ENCODE data around the gene PHF21B. TPM values are rescaled to one million over a fixed set of nuclear protein-coding genes. Genes with fewer than 3 reads are reported as not detected.

The PHF21B gene
- total and polyA plus RNA-seq, 2 donors, result 0.52 to 0.82 TPM

GRCh38 chr22:44996648-44997047, 13.2 kb downstream of the PHF21B start:
- WGBS, result 95% methylated on average over 16 of the region's 16 CpGs
- no peaks in the 10 kb centered on the region for H3K27me3 ChIP-seq (ENCODE audit: control insufficient read depth in 2 of 2, insufficient read depth in 1 of 2, low read length in 1 of 2)
- H3K27ac ChIP-seq (ENCODE audit: low read depth in 1 of 2, low read length in 1 of 2), result no peak overlapping the region
- no peaks in the 10 kb centered on the region for H3K4me1 ChIP-seq (ENCODE audit: control insufficient read depth in 2 of 2, insufficient read depth in 2 of 2, low read length in 2 of 2)
- H3K4me3 ChIP-seq (ENCODE audit: low read length in 2 of 2), result no peak overlapping the region
- no peak for DNase-seq (ENCODE audit: low read depth in 6 of 9, low spot score in 9 of 9)
- H3K36me3 ChIP-seq (ENCODE audit: control insufficient read depth in 2 of 2, insufficient read depth in 2 of 2, low read length in 1 of 2), result no peaks in the 10 kb centered on the region
- H3K9me3 ChIP-seq (ENCODE audit: control insufficient read depth in 2 of 2, insufficient read depth in 1 of 2, low read length in 1 of 2), result no peaks in the 10 kb centered on the region

GRCh38 chr22:44996120-44996519, 13.7 kb downstream of the PHF21B start:
- 94% methylated on average over 9 of the region's 9 CpGs for WGBS
- DNase-seq (ENCODE audit: low read depth in 6 of 9, low spot score in 9 of 9), result no peak

GRCh38 chr22:44995715-44996114, 14.1 kb downstream of the PHF21B start:
- WGBS, result 88% methylated on average over 14 of the region's 14 CpGs
- H3K4me3 ChIP-seq (ENCODE audit: low read length in 2 of 2), result no peak overlapping the region
- H3K27me3 ChIP-seq (ENCODE audit: control insufficient read depth in 2 of 2, insufficient read depth in 1 of 2, low read length in 1 of 2), result no peaks in the 10 kb centered on the region
- H3K27ac ChIP-seq (ENCODE audit: low read depth in 1 of 2, low read length in 1 of 2), result no peak overlapping the region
- no peak for DNase-seq (ENCODE audit: low read depth in 6 of 9, low spot score in 9 of 9)
- no peaks in the 10 kb centered on the region for H3K36me3 ChIP-seq (ENCODE audit: control insufficient read depth in 2 of 2, insufficient read depth in 2 of 2, low read length in 1 of 2)
- no peaks in the 10 kb centered on the region for H3K4me1 ChIP-seq (ENCODE audit: control insufficient read depth in 2 of 2, insufficient read depth in 2 of 2, low read length in 2 of 2)
- H3K9me3 ChIP-seq (ENCODE audit: control insufficient read depth in 2 of 2, insufficient read depth in 1 of 2, low read length in 1 of 2), result no peaks in the 10 kb centered on the region

More at GRCh38 chr22:44996120-44996519, 13.7 kb downstream of the PHF21B start:
- H3K4me1 ChIP-seq (ENCODE audit: control insufficient read depth in 2 of 2, insufficient read depth in 2 of 2, low read length in 2 of 2), result no peaks in the 10 kb centered on the region
- no peaks in the 10 kb centered on the region for H3K36me3 ChIP-seq (ENCODE audit: control insufficient read depth in 2 of 2, insufficient read depth in 2 of 2, low read length in 1 of 2)
- no peaks in the 10 kb centered on the region for H3K9me3 ChIP-seq (ENCODE audit: control insufficient read depth in 2 of 2, insufficient read depth in 1 of 2, low read length in 1 of 2)
- no peak overlapping the region for H3K27ac ChIP-seq (ENCODE audit: low read depth in 1 of 2, low read length in 1 of 2)
- no peaks in the 10 kb centered on the region for H3K27me3 ChIP-seq (ENCODE audit: control insufficient read depth in 2 of 2, insufficient read depth in 1 of 2, low read length in 1 of 2)
- H3K4me3 ChIP-seq (ENCODE audit: low read length in 2 of 2), result no peak overlapping the region

- Histone ChIP-seq H3K27ac (ENCODE audit: low read depth in 1 of 2, low read length in 1 of 2) (no peak overlapping the region), H3K4me3 (ENCODE audit: low read length in 2 of 2) (no peak overlapping the region), H3K9me3 (ENCODE audit: control insufficient read depth in 2 of 2, insufficient read depth in 1 of 2, low read length in 1 of 2) (no peaks in the 10 kb centered on the region), H3K36me3 (ENCODE audit: control insufficient read depth in 2 of 2, insufficient read depth in 2 of 2, low read length in 1 of 2) (no peaks in the 10 kb centered on the region), H3K27me3 (ENCODE audit: control insufficient read depth in 2 of 2, insufficient read depth in 1 of 2, low read length in 1 of 2) (no peaks in the 10 kb centered on the region), H3K4me1 (ENCODE audit: control insufficient read depth in 2 of 2, insufficient read depth in 2 of 2, low read length in 2 of 2) (no peaks in the 10 kb centered on the region)
- DNase-seq (ENCODE audit: low read depth in 6 of 9, low spot score in 9 of 9), result no peak
- WGBS, result 68% methylated on average over 7 of the region's 7 CpGs
These were observed 14.7 kb downstream of the PHF21B start for GRCh38 chr22:44995105-44995514.

- H3K9me3 ChIP-seq (ENCODE audit: control insufficient read depth in 2 of 2, insufficient read depth in 1 of 2, low read length in 1 of 2), result no peaks in the 10 kb centered on the region
- H3K4me1 ChIP-seq (ENCODE audit: control insufficient read depth in 2 of 2, insufficient read depth in 2 of 2, low read length in 2 of 2), result no peaks in the 10 kb centered on the region
- WGBS, result 88% methylated on average over 19 of the region's 19 CpGs
- no peaks in the 10 kb centered on the region for H3K27me3 ChIP-seq (ENCODE audit: control insufficient read depth in 2 of 2, insufficient read depth in 1 of 2, low read length in 1 of 2)
- no peaks in the 10 kb centered on the region for H3K36me3 ChIP-seq (ENCODE audit: control insufficient read depth in 2 of 2, insufficient read depth in 2 of 2, low read length in 1 of 2)
- H3K4me3 ChIP-seq (ENCODE audit: low read length in 2 of 2), result no peak overlapping the region
- H3K27ac ChIP-seq (ENCODE audit: low read depth in 1 of 2, low read length in 1 of 2), result no peak overlapping the region
- DNase-seq (ENCODE audit: low read depth in 6 of 9, low spot score in 9 of 9), result no peak
These were observed 15.3 kb downstream of the PHF21B start for GRCh38 chr22:44994399-44995104.

- no peaks in the 10 kb centered on the region for H3K4me1 ChIP-seq (ENCODE audit: control insufficient read depth in 2 of 2, insufficient read depth in 2 of 2, low read length in 2 of 2)
- H3K27me3 ChIP-seq (ENCODE audit: control insufficient read depth in 2 of 2, insufficient read depth in 1 of 2, low read length in 1 of 2), result no peaks in the 10 kb centered on the region
- H3K27ac ChIP-seq (ENCODE audit: low read depth in 1 of 2, low read length in 1 of 2), result no peak overlapping the region
- H3K36me3 ChIP-seq (ENCODE audit: control insufficient read depth in 2 of 2, insufficient read depth in 2 of 2, low read length in 1 of 2), result no peaks in the 10 kb centered on the region
- H3K9me3 ChIP-seq (ENCODE audit: control insufficient read depth in 2 of 2, insufficient read depth in 1 of 2, low read length in 1 of 2), result no peaks in the 10 kb centered on the region
- H3K4me3 ChIP-seq (ENCODE audit: low read length in 2 of 2), result no peak overlapping the region
- no peak for DNase-seq (ENCODE audit: low read depth in 6 of 9, low spot score in 9 of 9)
- 96% methylated on average over 13 of the region's 13 CpGs for WGBS
These were observed 17.6 kb downstream of the PHF21B start for GRCh38 chr22:44992166-44992565.

- WGBS, result 81% methylated on average over 10 of the region's 10 CpGs
- Histone ChIP-seq H3K27ac (ENCODE audit: low read depth in 1 of 2, low read length in 1 of 2) (no peak overlapping the region), H3K36me3 (ENCODE audit: control insufficient read depth in 2 of 2, insufficient read depth in 2 of 2, low read length in 1 of 2) (no peaks in the 10 kb centered on the region), H3K9me3 (ENCODE audit: control insufficient read depth in 2 of 2, insufficient read depth in 1 of 2, low read length in 1 of 2) (no peaks in the 10 kb centered on the region), H3K4me3 (ENCODE audit: low read length in 2 of 2) (no peak overlapping the region), H3K4me1 (ENCODE audit: control insufficient read depth in 2 of 2, insufficient read depth in 2 of 2, low read length in 2 of 2) (no peaks in the 10 kb centered on the region), H3K27me3 (ENCODE audit: control insufficient read depth in 2 of 2, insufficient read depth in 1 of 2, low read length in 1 of 2) (no peaks in the 10 kb centered on the region)
- no peak for DNase-seq (ENCODE audit: low read depth in 6 of 9, low spot score in 9 of 9)
These were observed 18.6 kb downstream of the PHF21B start for GRCh38 chr22:44991218-44991617.

GRCh38 chr22:44990810-44991209, 19.0 kb downstream of the PHF21B start:
- DNase-seq (ENCODE audit: low read depth in 6 of 9, low spot score in 9 of 9), result no peak
- Histone ChIP-seq H3K27me3 (ENCODE audit: control insufficient read depth in 2 of 2, insufficient read depth in 1 of 2, low read length in 1 of 2) (no peaks in the 10 kb centered on the region), H3K36me3 (ENCODE audit: control insufficient read depth in 2 of 2, insufficient read depth in 2 of 2, low read length in 1 of 2) (no peaks in the 10 kb centered on the region), H3K4me1 (ENCODE audit: control insufficient read depth in 2 of 2, insufficient read depth in 2 of 2, low read length in 2 of 2) (no peaks in the 10 kb centered on the region), H3K27ac (ENCODE audit: low read depth in 1 of 2, low read length in 1 of 2) (no peak overlapping the region), H3K4me3 (ENCODE audit: low read length in 2 of 2) (no peak overlapping the region), H3K9me3 (ENCODE audit: control insufficient read depth in 2 of 2, insufficient read depth in 1 of 2, low read length in 1 of 2) (no peaks in the 10 kb centered on the region)
- WGBS, result 85% methylated on average over 15 of the region's 15 CpGs

- DNase-seq (ENCODE audit: low read depth in 6 of 9, low spot score in 9 of 9), result no peak
- H3K27ac ChIP-seq (ENCODE audit: low read depth in 1 of 2, low read length in 1 of 2), result no peak overlapping the region
- 92% methylated on average over 13 of the region's 13 CpGs for WGBS
- no peaks in the 10 kb centered on the region for H3K36me3 ChIP-seq (ENCODE audit: control insufficient read depth in 2 of 2, insufficient read depth in 2 of 2, low read length in 1 of 2)
- no peaks in the 10 kb centered on the region for H3K4me1 ChIP-seq (ENCODE audit: control insufficient read depth in 2 of 2, insufficient read depth in 2 of 2, low read length in 2 of 2)
- no peak overlapping the region for H3K4me3 ChIP-seq (ENCODE audit: low read length in 2 of 2)
- H3K9me3 ChIP-seq (ENCODE audit: control insufficient read depth in 2 of 2, insufficient read depth in 1 of 2, low read length in 1 of 2), result no peaks in the 10 kb centered on the region
- no peaks in the 10 kb centered on the region for H3K27me3 ChIP-seq (ENCODE audit: control insufficient read depth in 2 of 2, insufficient read depth in 1 of 2, low read length in 1 of 2)
These were observed 19.5 kb downstream of the PHF21B start for GRCh38 chr22:44990328-44990727.

Measured in thymus (tissue), 11 donors.